HepG2 (cell line): Measurements from ENCODE around the gene TOP3B.

Experiments
- BRCA1 ChIP-seq: sonication (generic); formaldehyde crosslinking; IDR thresholded peaks from 2 replicates; pipeline ENCODE4 v1.4.0; 2020; ENCODE audit warnings: missing genetic modification reagents
- EED ChIP-seq: sonication (generic); formaldehyde crosslinking; IDR thresholded peaks from 2 replicates; pipeline ENCODE4 v1.5.0; 2020; ENCODE audit warnings: mild to moderate bottlenecking, missing genetic modification reagents
- GMEB1 ChIP-seq: sonication (generic); formaldehyde crosslinking; IDR thresholded peaks from 2 replicates; pipeline ENCODE4 v1.5.1; 2020; ENCODE audit warnings: missing genetic modification reagents, mild to moderate bottlenecking, borderline replicate concordance
- GZF1 ChIP-seq: sonication (generic); formaldehyde crosslinking; IDR thresholded peaks from 2 replicates; pipeline ENCODE4 v1.5.1; 2020; ENCODE audit warnings: mild to moderate bottlenecking, missing genetic modification reagents
- HOMEZ ChIP-seq: IDR thresholded peaks from 2 replicates; pipeline ENCODE4 v1.6.1; 2016; ENCODE audit warnings: low read depth
- MBNL3 ChIP-seq: fragments of 250-450 bp; sonication (Bioruptor Pico); conservative IDR thresholded peaks from 2 replicates; pipeline ENCODE4 v1.8.0; 2022; ENCODE audit warnings: mild to moderate bottlenecking, inconsistent platforms
- MXI1 ChIP-seq: IDR thresholded peaks from 3 replicates; pipeline ENCODE4 v1.6.1; 2012; ENCODE audit warnings: low read depth, low read length, inconsistent platforms, borderline replicate concordance
- POLR2A ChIP-seq, 2 experiments: IDR thresholded peaks; 2 replicates each; pipeline ENCODE4 v1.6.1; 2011; ENCODE audit warnings: low read depth in 2 of 2, low read length in 2 of 2, mild to moderate bottlenecking in 1 of 2, moderate library complexity in 1 of 2; ENCODE audit not compliant: insufficient read depth in 1 of 2
- ZBTB1 ChIP-seq: sonication (generic); formaldehyde crosslinking; IDR thresholded peaks from 2 replicates; pipeline ENCODE4 v1.4.0; 2020; ENCODE audit warnings: missing genetic modification reagents, borderline replicate concordance
- ZNF10 ChIP-seq: sonication (generic); formaldehyde crosslinking; IDR thresholded peaks from 2 replicates; pipeline ENCODE4 v1.4.0; 2020; ENCODE audit warnings: mild to moderate bottlenecking, low read depth, missing genetic modification reagents, borderline replicate concordance
- ZNF605 ChIP-seq: sonication (generic); formaldehyde crosslinking; IDR thresholded peaks from 2 replicates; pipeline ENCODE4 v1.8.0; 2022; ENCODE audit warnings: mild to moderate bottlenecking, missing genetic modification reagents

- TF ChIP-seq GMEB1 (CRISPR knock-in tag) (no peak), MXI1 (no peak), HOMEZ (CRISPR knock-in tag) (no peak), ZNF10 (CRISPR knock-in tag) (no peak), EED (CRISPR knock-in tag) (no peak), POLR2A (IDR thresholded peaks at IDR 0.05; ENCODE audit: insufficient read depth in 1 of 2, low read depth in 2 of 2, low read length in 2 of 2) (no peak), BRCA1 (CRISPR knock-in tag) (no peak), ZBTB1 (no peak), GZF1 (no peak), MBNL3 (CRISPR knock-in tag) (no peak), ZNF605 (no peak)
Observed at GRCh38 chr22:21984793-21985192, 2.2 kb upstream of the TOP3B start.
